Activated T-helper 1 cell treated with anti-CD3 and anti-CD28 coated beads, Interleukin-12 subunit alpha, Interleukin-12 subunit beta, Interleukin-2, Interleukin-4 antibody, amounts not matched to agents 30 ng/mL and 10 ng/mL and 1 ng/mL, durations not matched to agents 14 hours and 24 hours and 36 hours (primary cell): ENCODE measurements around the gene ZSCAN16. TPM values are rescaled to one million over a fixed set of nuclear protein-coding genes. Genes with fewer than 3 reads are reported as not detected.
A peak's percentile ranks its signal among the peaks of the same experiment; 100 is the strongest.
"Not testable (repeated sequence)": the region's sequence is repeated elsewhere in the genome, so short reads cannot be mapped to it uniquely, and the experiment has no call there.

Experiments
- DNase-seq: peaks from one replicate; pipeline ENCODE4 v3.0.0; 2021; ENCODE audit warnings: low spot score
- H3K27ac Mint-ChIP-seq: one replicate; pipeline ENCODE4 v1.8.0; 2021; ENCODE audit warnings: mild to moderate bottlenecking, mixed read lengths
- H3K27me3 Mint-ChIP-seq: one replicate; pipeline ENCODE4 v1.8.0; 2022; ENCODE audit warnings: mild to moderate bottlenecking, moderate library complexity, mixed read lengths; ENCODE audit not compliant: insufficient read depth
- H3K36me3 Mint-ChIP-seq: one replicate; pipeline ENCODE4 v1.8.0; 2021; ENCODE audit warnings: low read depth, mixed read lengths
- H3K4me1 Mint-ChIP-seq: one replicate; pipeline ENCODE4 v1.8.0; 2021; ENCODE audit warnings: low read depth, mixed read lengths
- H3K4me3 Mint-ChIP-seq: one replicate; pipeline ENCODE4 v1.8.0; 2021; ENCODE audit warnings: mild to moderate bottlenecking, moderate library complexity, mixed read lengths
- H3K9me3 Mint-ChIP-seq: one replicate; pipeline ENCODE4 v1.8.0; 2021; ENCODE audit warnings: mixed read lengths
- intact Hi-C: fragments of 100-400 bp; cut with micrococcal nuclease; formaldehyde crosslinking; loops from one replicate; pipeline ENCODE4 v1.15.1; 2024
- total RNA-seq: library from RNA; stranded (reverse); gene quantifications from 2 replicates; pipeline ENCODE4 v1.2.3, GENCODE V29; 2022

The ZSCAN16 gene
- total RNA-seq, 1 donor from 2014 or later, result 4.8 TPM

GRCh38 chr6:28105245-28105639 is 19.2 kb upstream of the ZSCAN16 start:
- DNase-seq, result no peak
- intact Hi-C loops, result no loop called here
- Mint-ChIP-seq H3K36me3 (peaks cover 2% of the 10 kb centered on the region), H3K27me3 (peaks cover 15% of the 10 kb centered on the region), H3K4me3 (peak overlapping the region; percentile 83), H3K9me3 (peaks cover 4% of the 10 kb centered on the region), H3K4me1 (peaks cover 5% of the 10 kb centered on the region), H3K27ac (peak overlapping the region; percentile 41)

- no peak overlapping the region for H3K27ac Mint-ChIP-seq
- H3K9me3 Mint-ChIP-seq, result peaks cover 4% of the 10 kb centered on the region
- no peaks in the 10 kb centered on the region for H3K27me3 Mint-ChIP-seq
- peaks cover 2% of the 10 kb centered on the region for H3K36me3 Mint-ChIP-seq
- no peak for DNase-seq
- intact Hi-C loops, result no loop called here
- H3K4me3 Mint-ChIP-seq, result no peak overlapping the region
- H3K4me1 Mint-ChIP-seq, result peaks cover 5% of the 10 kb centered on the region
Measured at GRCh38 chr6:28107506-28107905, 16.9 kb upstream of the ZSCAN16 start.

- no peak for DNase-seq
- no peak overlapping the region for H3K4me3 Mint-ChIP-seq
- no peak overlapping the region for H3K27ac Mint-ChIP-seq
- H3K27me3 Mint-ChIP-seq, result no peaks in the 10 kb centered on the region
- no peaks in the 10 kb centered on the region for H3K4me1 Mint-ChIP-seq
- intact Hi-C loops, result no loop called here
- H3K9me3 Mint-ChIP-seq, result no peaks in the 10 kb centered on the region
- H3K36me3 Mint-ChIP-seq, result peaks cover 22% of the 10 kb centered on the region
Measured at GRCh38 chr6:28111964-28112363, 12.4 kb upstream of the ZSCAN16 start.

GRCh38 chr6:28115799-28116198 is 8.6 kb upstream of the ZSCAN16 start:
- no peak overlapping the region for H3K27ac Mint-ChIP-seq
- no peak overlapping the region for H3K4me3 Mint-ChIP-seq
- H3K27me3 Mint-ChIP-seq, result no peaks in the 10 kb centered on the region
- intact Hi-C loops, result no loop called here
- no peak for DNase-seq
- H3K4me1 Mint-ChIP-seq, result no peaks in the 10 kb centered on the region
- H3K36me3 Mint-ChIP-seq, result peaks cover 36% of the 10 kb centered on the region
- no peaks in the 10 kb centered on the region for H3K9me3 Mint-ChIP-seq

- intact Hi-C loops, result no loop called here
- DNase-seq, result no peak
- H3K27ac Mint-ChIP-seq, result no peak overlapping the region
- H3K27me3 Mint-ChIP-seq, result no peaks in the 10 kb centered on the region
- no peaks in the 10 kb centered on the region for H3K4me1 Mint-ChIP-seq
- no peaks in the 10 kb centered on the region for H3K9me3 Mint-ChIP-seq
- H3K4me3 Mint-ChIP-seq, result no peak overlapping the region
- H3K36me3 Mint-ChIP-seq, result peaks cover 42% of the 10 kb centered on the region
Measured at GRCh38 chr6:28117386-28118050, 6.9 kb upstream of the ZSCAN16 start.

GRCh38 chr6:28118217-28118616 is 6.2 kb upstream of the ZSCAN16 start:
- Mint-ChIP-seq H3K9me3 (no peaks in the 10 kb centered on the region), H3K27me3 (no peaks in the 10 kb centered on the region), H3K4me1 (peaks cover 3% of the 10 kb centered on the region), H3K36me3 (peaks cover 45% of the 10 kb centered on the region), H3K4me3 (no peak overlapping the region), H3K27ac (no peak overlapping the region)
- intact Hi-C loops, result no loop called here
- no peak for DNase-seq

- Mint-ChIP-seq H3K36me3 (peaks cover 32% of the 10 kb centered on the region), H3K9me3 (no peaks in the 10 kb centered on the region), H3K27ac (peak overlapping the region; percentile 18), H3K4me3 (no peak overlapping the region), H3K27me3 (no peaks in the 10 kb centered on the region), H3K4me1 (peaks cover 30% of the 10 kb centered on the region)
- intact Hi-C loops, result loop anchor here (5.0 kb wide), 1 partner anchor 145 kb away; the partner anchor contains the start of gene ZSCAN26
- no peak for DNase-seq
Measured at GRCh38 chr6:28121876-28122275, 2.5 kb upstream of the ZSCAN16 start.

- Mint-ChIP-seq H3K27ac (peak overlapping the region; percentile 18), H3K4me1 (peaks cover 32% of the 10 kb centered on the region), H3K36me3 (peaks cover 33% of the 10 kb centered on the region)
- H3K9me3 Mint-ChIP-seq, H3K27me3 Mint-ChIP-seq, DNase-seq, H3K4me3 Mint-ChIP-seq: not testable (repeated sequence)
- intact Hi-C loops, result loop anchor here (5.0 kb wide), 1 partner anchor 145 kb away; the partner anchor contains the start of gene ZSCAN26
Measured at GRCh38 chr6:28122283-28122682, 2.1 kb upstream of the ZSCAN16 start.

GRCh38 chr6:28124971-28125353 is 553 bp downstream of the ZSCAN16 start:
- intact Hi-C loops, result loop anchor here (1.0 to 5.0 kb wide), 6 partner anchors 11 to 142 kb away; partner anchors contain the start of genes ZKSCAN4, ZKSCAN8 and ZSCAN26
- no peaks in the 10 kb centered on the region for H3K27me3 Mint-ChIP-seq
- no peak for DNase-seq
- H3K4me1 Mint-ChIP-seq, result peaks cover 44% of the 10 kb centered on the region
- no peaks in the 10 kb centered on the region for H3K9me3 Mint-ChIP-seq
- H3K27ac Mint-ChIP-seq, result peak overlapping the region; percentile 86
- peaks cover 41% of the 10 kb centered on the region for H3K36me3 Mint-ChIP-seq
- peak overlapping the region; percentile 95 for H3K4me3 Mint-ChIP-seq

- DNase-seq, result no peak
- peak overlapping the region; percentile 95 for H3K4me3 Mint-ChIP-seq
- peaks cover 37% of the 10 kb centered on the region for H3K36me3 Mint-ChIP-seq
- H3K9me3 Mint-ChIP-seq, result no peaks in the 10 kb centered on the region
- H3K27ac Mint-ChIP-seq, result peak overlapping the region; percentile 76
- H3K27me3 Mint-ChIP-seq, result no peaks in the 10 kb centered on the region
- intact Hi-C loops, result no loop called here
- H3K4me1 Mint-ChIP-seq, result peaks cover 44% of the 10 kb centered on the region
Measured at GRCh38 chr6:28125401-28125800, 992 bp downstream of the ZSCAN16 start.

- intact Hi-C loops, result loop anchor here (10.0 kb wide), 2 partner anchors 881 to 989 kb away; a partner anchor contains a TSS
- Mint-ChIP-seq H3K4me1 (peaks cover 66% of the 10 kb centered on the region), H3K27ac (no peak overlapping the region), H3K9me3 (no peaks in the 10 kb centered on the region), H3K4me3 (no peak overlapping the region), H3K36me3 (peaks cover 24% of the 10 kb centered on the region), H3K27me3 (no peaks in the 10 kb centered on the region)
- DNase-seq, result no peak
Measured at GRCh38 chr6:28134015-28134414, 9.6 kb downstream of the ZSCAN16 start.

- Mint-ChIP-seq H3K4me1 (peaks cover 59% of the 10 kb centered on the region), H3K4me3 (no peak overlapping the region), H3K36me3 (peaks cover 18% of the 10 kb centered on the region), H3K27ac (no peak overlapping the region), H3K27me3 (no peaks in the 10 kb centered on the region), H3K9me3 (no peaks in the 10 kb centered on the region)
- DNase-seq, result no peak
- intact Hi-C loops, result loop anchor here (5.0 to 10.0 kb wide), 3 partner anchors 232 to 990 kb away; a partner anchor contains a TSS
Measured at GRCh38 chr6:28134716-28135115, 10.3 kb downstream of the ZSCAN16 start.

- DNase-seq, result no peak
- Mint-ChIP-seq H3K27ac (peak overlapping the region; percentile 58), H3K27me3 (no peaks in the 10 kb centered on the region), H3K9me3 (no peaks in the 10 kb centered on the region), H3K4me3 (peak overlapping the region; percentile 95), H3K4me1 (peaks cover 64% of the 10 kb centered on the region), H3K36me3 (peaks cover 15% of the 10 kb centered on the region)
- intact Hi-C loops, result loop anchor here (5.0 to 10.0 kb wide), 3 partner anchors 233 to 991 kb away; a partner anchor contains a TSS
Measured at GRCh38 chr6:28135393-28135792, 11.0 kb downstream of the ZSCAN16 start.
